Measurements from ENCODE around the gene AXIN2. TPM values are rescaled to one million over a fixed set of nuclear protein-coding genes. Genes with fewer than 3 reads are reported as not detected.

The AXIN2 gene
- total RNA-seq, 2 donors from 2014 or later, result 8.7 to 29.8 TPM

GRCh38 chr17:65533852-65534457 is 27.5 kb downstream of the AXIN2 start:
- Histone ChIP-seq H3K4me1 (peaks cover 0 to 38% of the 10 kb centered on the region in 2 donors), H3K27ac (peak overlapping the region in 1 of 2 donors; percentile 88), H3K9me3 (no peaks in the 10 kb centered on the region), H3K36me3 (peaks cover 69% of the 10 kb centered on the region), H3K4me3 (no peak overlapping the region), H3K27me3 (no peaks in the 10 kb centered on the region)
- no peak for TF ChIP-seq CTCF (IDR thresholded peaks at IDR 0.05)
- no peak for DNase-seq (ENCODE audit: low spot score)

GRCh38 chr17:65533056-65533745 is 28.2 kb downstream of the AXIN2 start:
- Histone ChIP-seq H3K27me3 (no peaks in the 10 kb centered on the region), H3K36me3 (peaks cover 72% of the 10 kb centered on the region), H3K4me1 (peaks cover 0 to 34% of the 10 kb centered on the region in 2 donors), H3K9me3 (no peaks in the 10 kb centered on the region), H3K27ac (peak overlapping the region; percentile 46 to 88), H3K4me3 (no peak overlapping the region)
- TF ChIP-seq CTCF (IDR thresholded peaks at IDR 0.05), result no peak
- DNase-seq (ENCODE audit: low spot score), result no peak

GRCh38 chr17:65532101-65532890 is 29.2 kb downstream of the AXIN2 start:
- DNase-seq (ENCODE audit: low spot score), result no peak
- no peak overlapping the region for H3K4me3 ChIP-seq

GRCh38 chr17:65531256-65532100 is 30.0 kb downstream of the AXIN2 start:
- H3K9me3 ChIP-seq, result no peaks in the 10 kb centered on the region
- peaks cover 0 to 34% of the 10 kb centered on the region in 2 donors for H3K4me1 ChIP-seq
- no peak overlapping the region for H3K4me3 ChIP-seq
- H3K36me3 ChIP-seq, result peaks cover 55% of the 10 kb centered on the region
- TF ChIP-seq CTCF (IDR thresholded peaks at IDR 0.05), result peak; percentile 21 to 48
- peak; percentile 83 for DNase-seq (ENCODE audit: low spot score)
- H3K27ac ChIP-seq, result peak overlapping the region; percentile 46 to 88
- no peaks in the 10 kb centered on the region for H3K27me3 ChIP-seq

More at GRCh38 chr17:65532101-65532890, 29.2 kb downstream of the AXIN2 start:
- no peaks in the 10 kb centered on the region for H3K27me3 ChIP-seq
- H3K9me3 ChIP-seq, result no peaks in the 10 kb centered on the region
- peak overlapping the region; percentile 46 to 88 for H3K27ac ChIP-seq
- peaks cover 63% of the 10 kb centered on the region for H3K36me3 ChIP-seq
- peaks cover 0 to 34% of the 10 kb centered on the region in 2 donors for H3K4me1 ChIP-seq
- TF ChIP-seq CTCF (IDR thresholded peaks at IDR 0.05), result no peak

- no peaks in the 10 kb centered on the region for H3K27me3 ChIP-seq
- H3K4me1 ChIP-seq, result peaks cover 0 to 34% of the 10 kb centered on the region in 2 donors
- TF ChIP-seq CTCF (IDR thresholded peaks at IDR 0.05), result no peak
- H3K36me3 ChIP-seq, result peaks cover 48% of the 10 kb centered on the region
- H3K9me3 ChIP-seq, result no peaks in the 10 kb centered on the region
- H3K4me3 ChIP-seq, result no peak overlapping the region
- H3K27ac ChIP-seq, result peak overlapping the region; percentile 46 to 88
- DNase-seq (ENCODE audit: low spot score), result no peak
Measured at GRCh38 chr17:65530523-65531255, 30.8 kb downstream of the AXIN2 start.

Measured in right atrium auricular region (tissue), 2 donors.